Right lobe of liver (tissue), 6 donors: Measurements from ENCODE around the gene WDR20. TPM values are rescaled to one million over a fixed set of nuclear protein-coding genes. Genes with fewer than 3 reads are reported as not detected.
A peak's percentile ranks its signal among the peaks of the same experiment; 100 is the strongest.

Experiments used
- ATAC-seq, 4 donors: fragments of 200-7000 bp; cut with Tn5 transposase; one replicate each; pipeline ENCODE4 v1.9.1; 2020; ENCODE audit warnings: mild to moderate bottlenecking in 4 of 4, moderate library complexity in 4 of 4
- DNase-seq, 3 donors: peaks; one replicate each; pipeline ENCODE4 v3.0.0-alpha.2; 2020
- H3K27ac ChIP-seq, 3 donors: fragments of 200-600 bp; one replicate each; pipeline ENCODE4 v1.8.0; 2022
- H3K27me3 ChIP-seq, 2 donors: fragments of 200-600 bp; one replicate each; pipeline ENCODE4 v1.8.0; 2022
- H3K36me3 ChIP-seq, 4 donors: fragments of 200-600 bp; sonication (generic) in 1 of 4; one replicate each; pipeline versions ENCODE4 v1.5.1 to v1.8.0; 2017 to 2022; ENCODE audit warnings: control low read depth in 1 of 4
- H3K4me1 ChIP-seq, 4 donors: fragments of 200-600 bp; sonication (generic) in 1 of 4; one replicate each; pipeline versions ENCODE4 v1.5.1 to v1.8.0; 2017 to 2022; ENCODE audit warnings: control low read depth in 1 of 4
- H3K4me3 ChIP-seq, 3 donors: fragments of 200-600 bp; one replicate each; pipeline ENCODE4 v1.8.0; 2022
- H3K9me3 ChIP-seq, 4 donors: fragments of 200-600 bp; sonication (generic) in 1 of 4; one replicate each; pipeline versions ENCODE4 v1.5.1 to v1.8.0; 2017 to 2022; ENCODE audit warnings: control low read depth in 1 of 4
- POLR2A ChIP-seq: fragments of 450-650 bp; IDR thresholded peaks from one replicate; pipeline ENCODE4 v1.6.1; 2017; ENCODE audit warnings: antibody characterized with exemption, mild to moderate bottlenecking
- WGBS: methylation state at CpG from one replicate; pipeline ENCODE4 v1.1.6; 2018; ENCODE audit warnings: low coverage, low lambda C conversion rate; ENCODE audit not compliant: insufficient coverage; ENCODE audit errors: missing lambda C conversion rate; 5-methylcytosine and 5-hydroxymethylcytosine counted together
- intact Hi-C, 2 donors: fragments of 100-400 bp; cut with DNase I; formaldehyde crosslinking; loops; one replicate each; pipeline versions ENCODE4 v1.11.2 to v1.14.1; 2022
- total RNA-seq, 6 experiments: library from RNA; depleted of rRNA in 2 of 6; stranded (reverse); fragments of >200 nt in 2 of 6; fragmentation: NEBNext Ultra II Directional in 3 of 6; extraction: Animal tissue kit (Norgen Biotek cat#: 25700) in 3 of 6; gene quantifications; one replicate each; pipeline versions ENCODE4 v1.1.0 to v1.2.4, GENCODE V29; 2016 to 2023
- TF ChIP-seq, protein P1 (sequence below), 4 donors: fragments of 200-600 bp in 3 of 4; fragments of 450-650 bp in 1 of 4; IDR thresholded peaks; one replicate each; pipeline versions ENCODE4 v1.5.1 to v1.8.0; 2016 to 2022; ENCODE audit warnings: antibody characterized with exemption in 4 of 4, mild to moderate bottlenecking in 2 of 4
- donor health status: DM: no; HTN: yes; CAD: no.
- donor health status: DM: no; HTN: no; CAD: no.
- donor health status: DM: no; HTN: no; CAD: no.
- donor health status: DM: no; HTN: yes; CAD: no.
- donor health status: DM: no; HTN: yes; CAD: no.

Gene WDR20
- total RNA-seq, 6 experiments from 2014 or later = 6.3 to 14.7 (median 12.4) TPM

GRCh38 chr14:102221026-102221425 is 81.3 kb downstream of the WDR20 start:
- peaks cover 0 to 2% (median 0%) of the 10 kb centered on the region in 4 donors for H3K36me3 ChIP-seq
- no peak for TF ChIP-seq POLR2A
- TF ChIP-seq, protein P1, sequence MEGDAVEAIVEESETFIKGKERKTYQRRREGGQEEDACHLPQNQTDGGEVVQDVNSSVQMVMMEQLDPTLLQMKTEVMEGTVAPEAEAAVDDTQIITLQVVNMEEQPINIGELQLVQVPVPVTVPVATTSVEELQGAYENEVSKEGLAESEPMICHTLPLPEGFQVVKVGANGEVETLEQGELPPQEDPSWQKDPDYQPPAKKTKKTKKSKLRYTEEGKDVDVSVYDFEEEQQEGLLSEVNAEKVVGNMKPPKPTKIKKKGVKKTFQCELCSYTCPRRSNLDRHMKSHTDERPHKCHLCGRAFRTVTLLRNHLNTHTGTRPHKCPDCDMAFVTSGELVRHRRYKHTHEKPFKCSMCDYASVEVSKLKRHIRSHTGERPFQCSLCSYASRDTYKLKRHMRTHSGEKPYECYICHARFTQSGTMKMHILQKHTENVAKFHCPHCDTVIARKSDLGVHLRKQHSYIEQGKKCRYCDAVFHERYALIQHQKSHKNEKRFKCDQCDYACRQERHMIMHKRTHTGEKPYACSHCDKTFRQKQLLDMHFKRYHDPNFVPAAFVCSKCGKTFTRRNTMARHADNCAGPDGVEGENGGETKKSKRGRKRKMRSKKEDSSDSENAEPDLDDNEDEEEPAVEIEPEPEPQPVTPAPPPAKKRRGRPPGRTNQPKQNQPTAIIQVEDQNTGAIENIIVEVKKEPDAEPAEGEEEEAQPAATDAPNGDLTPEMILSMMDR (IDR thresholded peaks at IDR 0.05) = no peak
- H3K4me1 ChIP-seq = no peaks in the 10 kb centered on the region
- intact Hi-C loops = no loop called here
- ATAC-seq = peak in 3 of 4 donors; percentile 23 to 47 (median 33)
- no peaks in the 10 kb centered on the region for H3K9me3 ChIP-seq
- DNase-seq = no peak
- WGBS = 83% methylated on average over 1 of the region's 7 CpGs
- no peak overlapping the region for H3K4me3 ChIP-seq
- no peak overlapping the region for H3K27ac ChIP-seq
- no peaks in the 10 kb centered on the region for H3K27me3 ChIP-seq

- Histone ChIP-seq H3K27ac (no peak overlapping the region), H3K36me3 (peaks cover 0 to 2% (median 0%) of the 10 kb centered on the region in 4 donors), H3K4me1 (no peaks in the 10 kb centered on the region), H3K27me3 (no peaks in the 10 kb centered on the region), H3K9me3 (no peaks in the 10 kb centered on the region), H3K4me3 (no peak overlapping the region)
- ATAC-seq = no peak
- DNase-seq = no peak
- TF ChIP-seq, protein P1 (IDR thresholded peaks at IDR 0.05) = no peak
- TF ChIP-seq POLR2A = no peak
- intact Hi-C loops = no loop called here
- WGBS = 73% methylated on average over 2 of the region's 13 CpGs
These were observed 82.4 kb downstream of the WDR20 start for GRCh38 chr14:102222009-102222575.

DNA sequence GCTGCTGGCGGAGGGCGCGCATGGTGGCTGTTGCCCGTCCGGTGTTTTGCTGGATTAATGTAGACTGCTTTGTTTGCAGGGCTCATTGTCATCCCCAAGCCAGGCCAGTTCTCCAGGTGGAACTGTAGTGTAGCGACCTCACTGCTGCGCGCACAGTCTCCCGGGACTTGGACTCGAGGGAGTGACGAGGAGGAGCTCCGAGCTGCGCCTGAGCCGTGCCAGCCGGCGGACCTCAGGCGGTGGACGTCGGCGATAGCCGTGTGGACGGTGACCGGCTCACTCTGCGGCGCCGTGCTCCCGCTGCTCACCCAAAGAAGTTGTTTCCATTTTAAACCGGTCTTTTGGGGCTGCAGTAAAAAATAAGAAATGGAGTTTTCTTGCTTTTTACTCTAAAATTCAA is 83.1 kb downstream of the WDR20 start:
- no peak overlapping the region for H3K4me3 ChIP-seq
- H3K9me3 ChIP-seq = no peaks in the 10 kb centered on the region
- H3K4me1 ChIP-seq = no peaks in the 10 kb centered on the region
- intact Hi-C loops = no loop called here
- no peaks in the 10 kb centered on the region for H3K27me3 ChIP-seq
- peaks cover 0 to 2% (median 0%) of the 10 kb centered on the region in 4 donors for H3K36me3 ChIP-seq
- no peak for DNase-seq
- H3K27ac ChIP-seq = no peak overlapping the region
- ATAC-seq = no peak
- TF ChIP-seq, protein P1 (IDR thresholded peaks at IDR 0.05) = no peak
- no peak for TF ChIP-seq POLR2A
- 98% methylated on average over 7 of the region's 28 CpGs for WGBS

- WGBS = 100% methylated on average over 4 of the region's 6 CpGs
- Histone ChIP-seq H3K27ac (no peak overlapping the region), H3K4me3 (no peak overlapping the region), H3K9me3 (no peaks in the 10 kb centered on the region), H3K4me1 (no peaks in the 10 kb centered on the region), H3K36me3 (peaks cover 0 to 2% (median 0%) of the 10 kb centered on the region in 4 donors), H3K27me3 (no peaks in the 10 kb centered on the region)
- intact Hi-C loops = no loop called here
- ATAC-seq (no peak), DNase-seq (no peak)
- TF ChIP-seq, protein P1 (IDR thresholded peaks at IDR 0.05) = no peak
- no peak for TF ChIP-seq POLR2A
These were observed 84.0 kb downstream of the WDR20 start for GRCh38 chr14:102223682-102224081.
